ENCODE data around the gene KCNS1.
A peak's percentile ranks its signal among the peaks of the same experiment; 100 is the strongest.

Gene KCNS1

DNA sequence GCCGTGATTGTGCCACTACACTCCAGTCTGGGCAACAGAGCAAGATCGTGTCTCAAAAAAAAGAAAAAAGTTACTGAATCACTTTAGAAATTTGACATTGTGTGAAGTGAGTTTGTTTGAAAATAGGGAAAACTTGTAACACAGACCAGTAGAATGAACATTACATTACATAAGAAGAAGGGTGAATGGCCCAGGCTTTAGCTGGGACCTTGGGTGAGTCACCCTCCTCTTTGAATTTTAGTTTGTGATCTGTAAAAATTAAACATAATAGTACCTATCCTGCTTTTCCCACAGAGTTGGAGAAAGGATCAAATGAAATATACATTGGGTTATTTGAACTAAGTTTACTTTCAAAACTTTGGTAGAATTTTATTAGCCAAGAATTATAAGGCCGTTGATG lies 56.3 kb downstream of the KCNS1 start:
- DNase-seq: no peak

GRCh38 chr20:45044084-45044573 lies 56.8 kb downstream of the KCNS1 start:
- DNase-seq: peak; percentile 80

DNA sequence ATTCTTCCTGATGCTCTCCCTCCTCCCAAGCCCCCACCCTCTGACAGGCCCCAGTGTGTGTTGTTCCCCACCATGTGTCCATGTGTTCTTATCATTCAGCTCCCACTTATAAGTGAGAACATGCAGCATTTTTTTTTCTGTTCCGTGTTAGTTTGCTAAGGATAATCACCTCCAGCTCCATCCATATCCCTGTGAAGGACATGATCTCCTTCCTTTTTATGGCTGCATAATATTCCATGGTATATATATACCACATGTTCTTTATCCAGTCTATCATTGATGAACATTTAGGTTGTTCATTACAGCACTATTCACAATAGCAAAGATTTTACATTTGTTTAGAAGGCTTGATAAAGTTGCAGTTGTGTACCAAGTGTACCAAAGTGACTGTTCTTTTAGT lies 57.9 kb downstream of the KCNS1 start:
- no peak for DNase-seq

Measured in NCI-H146 (cell line).